Measurements from ENCODE around the gene PPP2R2B.

PPP2R2B gene

DNA sequence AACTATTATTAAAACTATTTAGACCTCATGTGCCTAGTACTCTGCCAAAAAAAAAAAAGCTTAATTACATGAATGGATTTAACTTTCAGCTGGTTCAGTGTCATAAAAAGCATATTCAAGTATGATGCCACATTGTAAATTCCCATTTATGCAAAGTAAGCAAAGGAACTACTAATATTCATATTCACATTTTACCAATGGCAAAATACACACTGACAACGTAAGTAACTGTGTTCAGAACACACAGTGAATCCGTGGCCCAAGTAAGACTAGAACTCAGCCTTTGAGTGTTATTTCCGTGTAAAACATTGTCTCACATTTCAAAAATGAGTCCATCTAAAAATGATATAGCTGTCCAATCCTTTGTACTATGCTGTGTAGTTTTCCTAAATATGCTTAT lies 56.8 kb downstream of the PPP2R2B start:
- no peak for DNase-seq

DNA sequence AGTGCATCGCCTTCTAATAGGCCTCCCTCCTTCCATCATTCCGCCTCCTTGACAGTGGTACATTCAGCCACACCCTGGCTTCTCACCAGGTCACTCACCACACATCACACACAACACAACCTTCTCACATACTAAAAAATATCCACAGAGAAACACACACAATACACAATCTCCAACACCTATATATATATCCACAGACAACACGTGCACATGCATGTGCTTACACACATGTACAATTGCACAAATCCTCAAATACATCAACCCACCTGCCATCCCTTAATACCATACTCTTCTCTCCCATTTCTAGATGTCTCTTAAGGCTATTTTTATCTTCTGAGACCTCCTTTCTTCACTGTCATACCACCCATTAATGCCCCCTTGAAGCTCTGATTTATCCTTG lies 57.6 kb downstream of the PPP2R2B start:
- no peak for DNase-seq

DNA sequence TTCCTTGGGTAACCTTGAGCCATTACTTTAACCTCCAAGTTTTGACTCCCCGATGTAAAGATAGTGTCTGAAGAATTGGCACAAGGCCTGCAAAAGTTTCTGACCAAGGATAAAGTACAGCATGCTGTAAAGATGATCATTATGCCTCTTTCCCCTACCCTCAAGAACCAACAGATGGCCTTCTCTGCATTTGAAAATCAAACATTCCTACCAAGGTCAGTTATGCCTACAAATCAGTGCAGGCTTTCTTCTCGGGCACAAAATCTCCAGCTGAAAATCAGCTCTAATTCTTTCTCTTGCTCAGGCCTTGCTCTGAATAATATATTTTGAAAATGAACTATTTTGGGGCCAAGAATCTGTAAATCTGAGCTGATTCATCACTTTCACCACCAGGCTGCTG lies 59.7 kb downstream of the PPP2R2B start:
- DNase-seq = no peak

DNA sequence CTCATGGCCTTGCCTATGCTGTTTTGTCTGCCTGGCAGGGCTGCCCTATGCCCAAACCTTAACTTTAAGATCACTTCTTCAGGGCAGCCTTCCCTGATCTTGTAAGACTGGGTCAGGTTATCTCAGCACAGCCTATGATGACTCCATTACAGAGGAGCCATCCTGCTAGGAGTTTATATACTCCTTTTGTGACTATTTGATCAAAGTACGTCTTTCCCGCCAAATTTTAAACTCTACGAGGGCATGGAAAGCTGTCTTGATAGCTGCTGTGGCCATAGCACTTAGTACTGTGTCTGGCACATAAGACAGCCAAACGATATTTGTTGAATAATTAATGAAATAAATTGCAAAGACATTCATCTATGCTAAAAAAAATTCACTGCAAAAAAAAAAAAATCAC lies 60.6 kb downstream of the PPP2R2B start:
- no peak for DNase-seq

DNA sequence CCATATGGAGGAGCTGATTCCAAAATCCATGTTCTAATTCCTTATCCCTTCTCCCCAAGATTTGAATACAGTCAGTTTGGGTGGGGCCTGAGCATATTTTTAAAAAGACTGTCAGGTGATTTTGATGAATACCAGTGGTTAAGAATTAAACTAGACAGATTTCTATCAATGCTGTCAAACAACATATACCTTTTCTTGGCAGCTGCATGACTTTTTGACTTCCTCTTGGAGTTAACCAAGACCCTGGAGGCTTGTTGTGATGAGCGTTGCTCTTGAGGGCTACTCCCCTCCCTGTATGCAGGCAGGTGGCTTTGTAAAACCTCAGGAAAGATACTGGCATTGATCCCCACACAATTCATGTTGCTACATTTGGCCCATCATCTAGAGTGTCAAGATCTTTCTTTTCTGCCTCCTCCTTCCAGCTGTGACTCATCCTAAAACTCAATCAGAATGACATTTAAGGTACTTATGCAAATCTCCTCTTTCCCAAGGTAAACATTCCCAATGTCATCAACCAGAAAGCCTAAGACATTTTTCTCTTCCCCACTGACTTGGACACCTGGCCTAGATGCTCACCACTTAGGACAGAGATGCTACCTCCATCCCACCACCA lies 61.7 kb downstream of the PPP2R2B start:
- no peak for DNase-seq

DNA sequence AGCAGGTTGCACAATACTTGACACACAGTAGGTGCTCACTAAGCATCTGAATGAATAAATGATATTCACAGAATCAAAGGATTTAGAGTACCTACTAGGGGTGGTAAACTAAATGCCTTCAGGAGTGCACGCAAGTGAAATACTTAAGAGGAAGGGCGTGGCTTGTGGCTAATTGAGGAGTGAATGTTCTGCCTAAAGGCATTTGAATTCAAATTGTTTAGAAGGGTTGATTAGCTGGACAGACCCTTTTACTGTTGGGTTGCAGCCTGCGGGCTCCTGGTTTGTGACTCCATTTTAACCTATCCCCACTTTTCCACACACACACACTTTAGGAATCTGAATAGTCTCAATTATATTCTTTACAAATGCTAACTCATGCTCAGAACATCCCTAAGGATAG lies 63.1 kb downstream of the PPP2R2B start:
- DNase-seq = no peak

DNA sequence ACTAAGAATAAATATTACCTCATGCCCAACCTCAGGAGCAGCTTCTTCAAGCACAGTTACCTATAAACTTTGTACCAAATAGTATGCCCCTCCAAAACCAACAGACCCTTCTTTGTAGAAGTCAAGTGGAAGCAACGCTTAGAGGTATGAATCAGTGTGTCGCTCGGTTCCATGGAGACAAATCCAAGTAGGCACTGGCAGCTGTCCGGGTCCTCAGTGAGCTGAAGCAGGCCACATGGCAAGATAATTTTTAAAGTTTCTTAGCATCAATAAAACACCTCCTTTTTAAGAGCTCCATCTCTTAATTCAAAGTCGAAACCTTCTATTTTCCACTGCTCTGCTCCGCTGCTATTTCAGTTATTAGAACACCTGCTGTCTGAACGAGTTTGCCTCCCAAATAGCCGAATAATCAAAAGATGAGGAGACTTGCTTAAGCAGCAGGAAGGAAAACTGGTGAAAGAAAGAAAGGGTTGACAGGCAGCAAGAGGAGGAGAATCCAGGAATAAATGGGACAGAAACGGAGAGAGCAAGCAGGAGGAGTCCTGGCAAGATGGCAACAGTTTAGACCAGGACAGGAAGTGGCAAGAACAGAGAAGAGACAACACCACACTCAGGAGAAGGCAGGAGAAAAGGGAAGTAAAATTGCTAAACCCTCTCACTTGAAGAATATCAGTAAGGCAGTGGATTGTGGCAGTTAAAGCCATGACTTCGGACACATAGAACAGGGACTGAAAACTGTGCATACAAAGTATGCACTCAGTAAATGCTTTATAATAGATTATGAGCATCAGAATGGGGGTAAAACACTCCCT lies 65.0 kb downstream of the PPP2R2B start:
- DNase-seq = no peak

DNA sequence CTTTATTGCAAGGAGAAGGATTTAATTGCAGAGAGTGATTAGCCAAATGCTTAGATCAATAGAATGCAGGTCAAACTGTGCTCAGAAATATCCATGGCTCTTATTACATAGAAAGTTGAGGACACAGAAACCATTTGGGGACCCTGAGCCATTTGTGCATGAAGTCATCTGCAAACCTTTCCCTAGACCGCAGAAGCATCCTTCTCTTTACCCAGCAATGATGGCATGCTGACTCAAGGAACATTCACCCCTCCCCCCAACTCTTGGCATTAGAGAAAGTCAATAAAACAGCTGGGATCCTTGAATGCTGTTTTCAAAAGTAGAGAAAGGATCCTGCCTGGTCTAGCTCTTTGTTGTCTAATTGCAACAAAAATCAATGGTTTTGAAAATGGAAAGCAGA lies 73.5 kb downstream of the PPP2R2B start:
- no peak for DNase-seq

DNA sequence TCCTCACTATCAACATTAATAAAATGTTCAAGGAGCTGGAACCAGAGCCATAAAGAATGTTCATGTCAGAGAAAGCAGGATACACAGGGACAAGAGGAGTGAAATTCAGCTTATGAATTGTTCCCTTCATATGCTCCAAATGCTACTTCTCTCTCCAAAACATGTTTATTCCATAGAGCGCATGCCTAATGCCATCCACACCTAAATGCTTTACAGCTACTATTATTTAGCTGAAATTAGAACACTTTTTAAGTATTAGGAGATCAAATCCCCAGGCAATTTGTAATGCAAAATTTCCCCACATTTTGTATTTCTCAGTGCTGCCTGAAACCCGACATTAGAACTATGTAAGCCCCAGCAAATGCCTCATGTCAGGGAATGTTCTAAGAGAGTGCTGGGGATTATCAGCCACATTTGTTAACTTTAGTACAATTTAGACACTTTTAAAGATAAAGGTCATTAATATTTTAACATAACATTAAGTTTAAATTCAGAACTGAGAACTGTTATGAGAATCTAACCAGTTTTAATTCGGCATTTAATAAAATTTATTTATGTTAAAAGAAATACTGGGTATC lies 75.5 kb downstream of the PPP2R2B start:
- no peak for DNase-seq

DNA sequence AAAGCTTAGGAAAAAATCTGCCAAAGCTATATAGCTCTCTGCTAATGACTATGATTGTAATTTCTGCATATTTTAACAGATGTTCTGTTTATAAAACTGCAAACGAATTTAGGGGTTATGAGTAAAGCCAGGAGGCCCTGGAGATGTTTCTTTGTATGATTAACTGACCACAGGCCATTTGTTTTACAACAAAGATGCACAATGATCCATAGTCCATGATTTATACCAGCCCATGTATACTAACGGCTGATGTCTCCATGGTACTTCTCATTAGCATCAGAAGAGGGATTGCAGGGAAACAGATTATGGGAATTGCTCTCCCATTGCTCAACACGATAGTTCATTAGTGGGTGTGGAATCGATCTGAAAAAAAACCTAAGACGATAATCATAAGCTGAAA lies 78.9 kb downstream of the PPP2R2B start:
- no peak for DNase-seq

DNA sequence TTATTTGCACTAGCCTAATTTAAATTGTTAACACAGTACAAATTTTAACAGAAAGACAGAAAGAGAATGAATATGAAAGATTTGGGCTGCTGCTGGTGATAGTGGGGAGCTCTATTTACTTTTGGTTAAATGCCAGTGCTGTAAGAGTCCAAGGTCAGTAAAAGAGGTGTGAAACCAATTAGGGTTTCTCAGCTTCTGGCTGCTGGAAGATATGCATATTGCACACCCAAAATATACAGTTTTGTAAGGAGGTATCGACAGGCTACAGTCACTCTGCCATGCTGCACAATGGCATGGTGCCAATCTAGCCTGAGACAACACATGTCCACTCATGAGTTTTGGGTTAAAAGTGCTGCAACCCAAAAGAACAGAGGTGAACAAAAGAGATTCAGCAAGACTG lies 79.3 kb downstream of the PPP2R2B start:
- DNase-seq = no peak

DNA sequence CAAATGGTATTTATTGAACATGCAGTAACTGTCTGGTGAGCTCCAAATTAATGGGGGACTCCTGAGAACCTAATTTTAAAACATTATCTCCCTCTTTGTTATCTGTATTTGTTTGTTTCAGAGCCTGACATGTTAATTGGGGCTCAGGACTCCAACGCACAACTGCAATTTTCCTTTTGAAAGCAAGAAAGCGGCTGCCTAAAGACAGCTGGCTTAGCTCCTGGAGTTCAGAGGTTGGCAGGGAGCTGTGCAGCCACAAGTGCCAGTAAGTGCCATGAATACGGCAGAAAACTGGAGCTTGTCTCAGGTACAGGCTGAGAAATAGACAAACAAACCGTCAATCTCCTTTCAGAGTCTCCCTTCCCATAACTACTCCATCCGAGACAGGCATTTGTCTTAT lies 80.9 kb downstream of the PPP2R2B start:
- DNase-seq = no peak

DNA sequence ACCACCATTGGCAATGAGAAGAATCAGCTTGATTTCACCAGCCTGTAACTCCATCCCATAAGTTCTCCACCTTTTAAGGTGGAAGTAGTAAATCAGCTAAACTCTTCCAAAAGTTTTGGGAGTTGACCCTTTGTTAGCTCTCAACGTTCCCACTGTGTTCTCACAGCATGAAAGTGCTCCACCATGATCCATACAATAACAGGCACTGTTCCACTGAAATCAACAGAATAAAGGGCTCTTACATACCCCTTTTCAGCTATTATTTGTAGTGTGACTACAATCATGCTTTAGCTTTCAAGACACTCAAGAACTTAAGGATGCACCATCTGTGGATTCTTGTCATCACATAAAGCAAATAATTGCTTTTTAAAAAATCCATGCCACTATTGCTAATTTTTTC lies 81.6 kb downstream of the PPP2R2B start:
- DNase-seq = no peak

DNA sequence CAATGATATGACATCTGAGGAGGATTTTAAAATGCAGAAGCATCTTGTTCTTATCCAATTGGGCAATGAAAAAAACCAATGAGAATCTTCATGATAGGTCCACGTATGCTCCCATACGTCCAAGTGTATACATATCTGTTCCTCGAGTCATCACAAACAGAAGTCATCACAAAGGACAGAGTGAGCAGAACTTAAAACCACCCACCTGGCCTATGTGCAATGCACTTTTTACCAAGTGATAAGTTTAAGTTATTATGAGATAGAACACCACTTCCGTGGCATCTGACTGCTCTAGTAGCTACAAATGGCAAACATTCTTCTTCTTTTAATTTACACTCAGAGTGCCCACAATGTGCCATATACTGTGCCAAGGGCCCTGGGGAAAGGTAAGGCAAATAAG lies 82.4 kb downstream of the PPP2R2B start:
- no peak for DNase-seq

DNA sequence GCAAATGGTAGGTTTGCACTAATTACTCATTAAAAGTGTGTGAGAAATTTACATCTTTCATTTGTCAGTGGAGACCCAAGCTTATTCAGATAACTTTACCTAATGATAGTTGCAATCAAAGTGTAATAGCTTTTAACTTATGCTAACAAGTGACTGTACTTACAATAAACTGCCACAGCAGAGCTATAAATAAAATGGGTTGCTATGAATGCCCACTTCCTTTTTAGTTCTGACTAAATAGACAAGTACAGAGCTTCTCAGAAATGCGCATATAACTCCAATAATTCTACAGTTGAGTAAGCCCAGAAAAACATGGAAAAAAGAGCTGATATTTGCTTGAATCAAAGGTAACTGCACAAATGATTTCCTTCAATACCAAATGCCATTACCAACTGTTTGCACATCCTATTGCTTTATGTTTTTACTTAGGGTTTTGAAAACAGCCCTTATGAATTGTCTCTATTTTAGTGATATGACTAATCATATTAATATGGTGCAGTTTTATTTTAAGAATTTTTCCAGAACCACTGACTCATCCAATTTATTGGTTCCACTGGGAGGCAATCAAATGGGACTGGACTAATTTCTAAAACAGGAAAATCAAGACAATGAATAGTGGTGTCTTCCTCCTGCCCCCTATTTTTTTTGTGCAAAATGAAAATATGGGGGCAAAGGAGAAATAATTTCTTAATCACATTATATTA lies 84.1 kb downstream of the PPP2R2B start:
- no peak for DNase-seq

DNA sequence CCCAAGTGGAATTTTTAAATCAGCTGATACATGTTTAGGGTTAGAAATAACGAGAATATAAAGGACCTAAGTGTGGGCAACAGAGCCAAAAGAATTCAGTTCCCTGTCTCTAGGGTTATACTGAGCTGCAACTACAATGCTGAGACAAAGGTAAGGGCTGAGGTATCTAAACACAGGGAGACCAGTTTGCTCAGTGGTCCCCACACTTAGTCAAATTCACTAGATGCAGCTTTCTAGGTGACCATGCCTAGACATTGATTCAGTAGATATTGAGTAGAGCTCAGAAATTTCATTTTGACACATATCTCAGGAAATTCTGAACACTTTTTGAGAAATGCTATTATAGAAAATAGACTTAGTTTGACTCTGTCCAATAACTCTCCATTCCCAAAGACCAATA lies 84.8 kb downstream of the PPP2R2B start:
- no peak for DNase-seq

DNA sequence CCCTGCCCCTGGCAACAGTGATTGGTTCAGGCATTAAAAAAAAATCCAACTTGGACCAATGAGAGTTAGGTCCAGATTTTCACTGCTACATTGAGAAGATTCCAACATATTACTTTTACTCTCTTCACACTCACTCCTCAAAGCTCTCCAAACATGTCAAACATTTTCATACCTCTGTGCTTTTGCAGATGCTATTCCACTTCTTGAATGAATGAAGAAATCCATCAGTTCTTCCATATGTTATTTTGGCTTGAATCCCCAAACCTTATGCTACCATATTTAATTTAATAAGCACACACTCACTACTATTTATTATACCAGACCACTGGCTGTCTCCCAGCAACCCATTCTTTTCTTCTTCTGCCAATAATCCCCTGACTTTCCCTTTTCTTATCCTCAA lies 87.1 kb downstream of the PPP2R2B start:
- DNase-seq = no peak

DNA sequence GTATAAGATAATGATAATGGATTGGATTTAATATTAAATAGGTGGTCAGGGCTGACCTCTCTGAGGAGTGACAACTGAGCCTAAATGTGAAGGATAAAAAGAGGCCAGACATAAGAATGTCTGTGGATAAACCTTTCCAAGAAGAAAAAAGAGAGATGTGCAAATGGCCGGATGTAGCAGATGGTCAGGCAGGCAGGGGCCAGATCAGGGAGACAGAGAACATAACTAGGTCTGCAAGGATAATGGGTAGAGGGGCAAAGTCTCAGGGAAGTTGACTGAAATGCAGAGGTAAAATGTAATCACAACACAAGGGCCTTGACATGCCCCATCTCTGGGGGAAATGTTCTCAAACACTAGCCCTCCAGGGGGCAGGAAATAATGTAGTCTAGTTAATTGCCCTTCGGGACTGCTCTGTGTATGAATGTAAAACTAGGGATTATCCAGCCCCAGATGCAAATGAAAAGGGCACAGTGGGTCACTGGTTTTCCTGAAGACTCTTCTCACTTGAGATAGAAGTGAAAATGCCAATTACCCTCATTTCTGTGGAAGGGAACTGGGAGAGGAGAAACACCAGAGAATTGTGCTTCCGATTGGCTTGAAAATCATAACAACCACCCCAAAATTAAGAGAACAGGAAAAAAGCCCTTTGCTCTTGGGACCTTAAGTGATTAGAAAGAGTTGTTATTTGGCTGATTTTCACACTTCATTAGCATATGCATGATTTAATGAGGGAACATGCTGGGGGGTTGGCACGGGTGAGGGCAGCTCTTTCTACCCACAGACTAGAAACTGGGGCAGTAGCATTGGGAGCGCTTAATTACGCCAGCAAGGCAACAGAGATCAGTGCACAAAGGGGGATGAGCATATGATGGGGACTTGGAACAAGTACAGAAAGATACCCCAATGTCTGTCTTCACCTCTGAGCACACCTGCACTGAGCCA lies 88.6 kb downstream of the PPP2R2B start:
- no peak for DNase-seq

DNA sequence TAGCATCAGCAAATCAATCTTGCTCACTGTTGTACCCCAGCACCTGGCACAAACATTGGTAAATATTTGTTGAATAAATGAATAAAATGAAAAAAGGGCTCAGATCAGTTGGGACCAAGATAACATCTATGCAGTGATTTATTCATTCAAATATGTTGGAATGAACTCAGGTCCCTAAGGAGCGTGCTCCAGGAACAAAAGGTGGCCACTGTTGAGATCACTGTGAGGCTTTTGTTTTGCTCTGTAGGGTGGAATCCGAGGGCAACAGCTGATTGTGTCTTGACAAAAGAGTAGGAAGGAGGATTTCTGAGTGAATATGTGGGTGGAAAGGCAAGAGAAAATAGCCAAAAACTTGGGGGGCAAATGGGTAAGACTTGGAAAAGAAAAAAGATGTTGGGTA lies 89.7 kb downstream of the PPP2R2B start:
- no peak for DNase-seq

DNA sequence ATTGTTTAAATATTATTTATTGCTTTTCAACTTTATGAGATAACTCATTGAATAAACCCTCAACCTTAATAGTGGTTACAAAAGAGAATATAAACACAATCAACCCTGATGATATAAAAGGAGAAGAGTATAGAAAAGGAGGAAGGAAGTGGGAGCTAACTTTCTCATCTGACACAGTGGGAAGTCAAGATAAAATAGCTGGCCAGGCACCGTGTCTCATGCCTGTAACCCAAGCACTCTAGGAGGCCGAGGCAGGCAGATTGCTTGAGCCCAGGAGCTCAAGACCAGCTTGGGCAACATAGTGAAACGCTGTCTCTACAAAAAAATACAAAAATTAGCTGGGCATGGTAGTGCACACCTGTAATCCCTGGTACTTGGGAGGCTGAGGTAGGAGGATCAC lies 93.5 kb downstream of the PPP2R2B start:
- DNase-seq = no peak

DNA sequence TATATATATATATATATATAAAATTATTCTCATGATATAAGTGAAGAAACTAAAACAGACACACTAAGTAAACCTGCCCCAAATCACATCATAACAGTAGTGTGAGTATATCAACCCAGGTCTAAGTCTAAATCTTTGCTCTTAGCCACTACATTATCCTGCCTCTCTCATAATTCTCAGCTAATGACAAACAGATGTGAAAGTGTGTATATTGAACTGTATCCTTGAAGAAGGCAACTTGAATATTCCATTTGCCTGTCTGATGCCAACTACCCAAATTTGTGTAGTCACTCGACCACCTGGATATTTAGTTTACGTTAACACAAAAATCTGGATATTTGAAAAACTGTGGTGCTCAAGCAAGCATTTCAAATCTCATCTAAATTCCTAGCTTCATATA lies 97.4 kb downstream of the PPP2R2B start:
- no peak for DNase-seq

DNA sequence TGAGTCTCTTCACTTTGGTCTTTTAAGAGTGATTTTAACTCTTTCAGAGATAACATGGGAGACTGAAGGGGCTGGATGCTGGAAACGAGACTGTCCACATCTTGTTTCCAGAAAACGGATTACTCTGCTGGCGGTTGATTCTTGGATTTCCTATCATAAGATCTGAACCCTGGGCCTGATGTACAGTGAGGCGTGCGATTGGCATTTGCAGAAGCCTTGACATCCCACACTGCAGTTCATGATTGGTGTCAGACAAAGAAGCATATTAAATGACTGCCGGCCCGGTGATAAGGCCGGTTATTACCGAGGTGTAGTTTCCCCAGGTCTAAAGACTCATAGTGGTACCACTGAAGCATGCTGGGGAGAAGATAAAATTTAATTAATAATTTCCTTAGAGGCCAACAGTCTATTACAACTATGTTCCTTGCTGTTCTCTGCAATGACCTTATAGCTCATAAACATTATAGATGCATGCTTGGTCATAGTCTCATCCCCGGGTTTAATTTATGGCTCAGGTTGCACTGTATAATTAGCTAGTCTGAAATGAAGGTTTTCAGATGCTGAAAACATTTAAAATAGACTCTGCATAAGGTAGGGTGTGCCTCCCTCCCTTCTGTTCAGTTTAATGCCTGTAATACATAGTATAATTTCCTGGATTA lies 99.2 kb downstream of the PPP2R2B start:
- DNase-seq = no peak
